H9 (cell line): Measurements from ENCODE around the gene CSTA. TPM values are rescaled to one million over a fixed set of nuclear protein-coding genes. Genes with fewer than 3 reads are reported as not detected.

Experiments used
- DNase-seq: peaks from one replicate; pipeline ENCODE4 v3.0.0-alpha.2; 2017
- H2AFZ ChIP-seq: one replicate; pipeline ENCODE4 v1.6.1; 2013; ENCODE audit warnings: mild to moderate bottlenecking, low read length, control low read depth, moderate library complexity
- H2AK5ac ChIP-seq: 2 replicates; pipeline ENCODE4 v1.6.1; 2013; ENCODE audit warnings: low read length, control low read depth, mixed read lengths; ENCODE audit not compliant: insufficient read length
- H2BK120ac ChIP-seq: one replicate; pipeline ENCODE4 v1.6.1; 2013; ENCODE audit warnings: low read depth, mild to moderate bottlenecking, low read length, control low read depth, inconsistent platforms; ENCODE audit not compliant: poor library complexity, severe bottlenecking
- H2BK12ac ChIP-seq: 2 replicates; pipeline ENCODE4 v1.6.1; 2013; ENCODE audit warnings: low read length, control low read depth, mixed read lengths, low read depth; ENCODE audit not compliant: insufficient read length
- H2BK15ac ChIP-seq: 2 replicates; pipeline ENCODE4 v1.6.1; 2013; ENCODE audit warnings: low read depth, low read length, control low read depth
- H2BK20ac ChIP-seq: one replicate; pipeline ENCODE4 v1.6.1; 2013; ENCODE audit warnings: low read depth, mild to moderate bottlenecking, low read length, control low read depth, inconsistent platforms; ENCODE audit not compliant: poor library complexity, severe bottlenecking
- H2BK5ac ChIP-seq: 2 replicates; pipeline ENCODE4 v1.6.1; 2013; ENCODE audit warnings: low read length, control low read depth, mixed read lengths; ENCODE audit not compliant: insufficient read length
- H3K14ac ChIP-seq: 2 replicates; pipeline ENCODE4 v1.6.1; 2013; ENCODE audit warnings: low read length, control low read depth; ENCODE audit not compliant: insufficient read depth
- H3K18ac ChIP-seq: 2 replicates; pipeline ENCODE4 v1.6.1; 2013; ENCODE audit warnings: low read depth, mild to moderate bottlenecking, mixed read lengths, low read length, control low read depth; ENCODE audit not compliant: insufficient read length
- H3K23ac ChIP-seq: 2 replicates; pipeline ENCODE4 v1.6.1; 2013; ENCODE audit warnings: low read length, control low read depth, mixed read lengths, low read depth; ENCODE audit not compliant: insufficient read length
- H3K23me2 ChIP-seq: 2 replicates; pipeline ENCODE4 v1.6.1; 2013; ENCODE audit warnings: low read depth, mild to moderate bottlenecking, mixed read lengths, low read length, control low read depth; ENCODE audit not compliant: insufficient read length, poor library complexity, severe bottlenecking
- H3K27ac ChIP-seq: 2 replicates; pipeline ENCODE4 v1.5.1; 2013; ENCODE audit warnings: low read length, control low read depth, mixed read lengths, low read depth; ENCODE audit not compliant: insufficient read length
- H3K27me3 ChIP-seq: 2 replicates; pipeline ENCODE4 v1.6.1; 2013; ENCODE audit warnings: low read length, control low read depth, inconsistent platforms; ENCODE audit not compliant: insufficient read depth
- H3K4ac ChIP-seq: 2 replicates; pipeline ENCODE4 v1.6.1; 2013; ENCODE audit warnings: low read depth, mild to moderate bottlenecking, control low read depth, inconsistent platforms, low read length, moderate library complexity
- H3K4me1 ChIP-seq: 2 replicates; pipeline ENCODE4 v1.6.1; 2013; ENCODE audit warnings: low read length, control low read depth, inconsistent platforms; ENCODE audit not compliant: insufficient read depth
- H3K4me2 ChIP-seq: 2 replicates; pipeline ENCODE4 v1.6.1; 2013; ENCODE audit warnings: low read length, control low read depth, mixed read lengths; ENCODE audit not compliant: insufficient read length, insufficient read depth
- H3K56ac ChIP-seq: 2 replicates; pipeline ENCODE4 v1.6.1; 2013; ENCODE audit warnings: low read depth, mild to moderate bottlenecking, mixed read lengths, low read length, control low read depth; ENCODE audit not compliant: insufficient read length
- H3K79me1 ChIP-seq: 2 replicates; pipeline ENCODE4 v1.6.1; 2013; ENCODE audit warnings: low read depth, mild to moderate bottlenecking, moderate library complexity, low read length, control low read depth, inconsistent platforms; ENCODE audit not compliant: insufficient read depth, poor library complexity, severe bottlenecking
- H3K79me2 ChIP-seq: 2 replicates; pipeline ENCODE4 v1.6.1; 2013; ENCODE audit warnings: low read length, control low read depth, inconsistent platforms; ENCODE audit not compliant: insufficient read depth
- H3K9ac ChIP-seq: 2 replicates; pipeline ENCODE4 v1.6.1; 2013; ENCODE audit warnings: low read length, control low read depth, mixed read lengths; ENCODE audit not compliant: insufficient read length; ENCODE audit errors: extremely low read depth
- H3K9me3 ChIP-seq: one replicate; pipeline ENCODE4 v1.6.1; 2013; ENCODE audit warnings: low read depth, low read length, inconsistent platforms; ENCODE audit not compliant: control insufficient read depth
- H3T11ph ChIP-seq: one replicate; pipeline ENCODE4 v1.6.1; 2013; ENCODE audit warnings: mild to moderate bottlenecking, low read length, control low read depth, inconsistent platforms
- H4K20me1 ChIP-seq: one replicate; pipeline ENCODE4 v1.6.1; 2013; ENCODE audit not compliant: control insufficient read depth, insufficient read length, insufficient read depth
- H4K5ac ChIP-seq: 2 replicates; pipeline ENCODE4 v1.6.1; 2013; ENCODE audit warnings: low read depth, mild to moderate bottlenecking, mixed read lengths, low read length, control low read depth; ENCODE audit not compliant: insufficient read length
- H4K8ac ChIP-seq: replicated peaks from 2 replicates; pipeline ENCODE4 v1.6.1; 2013; ENCODE audit warnings: low read length, control low read depth, mixed read lengths, low read depth; ENCODE audit not compliant: insufficient read length
- H4K91ac ChIP-seq: 2 replicates; pipeline ENCODE4 v1.6.1; 2013; ENCODE audit warnings: low read depth, mild to moderate bottlenecking, moderate library complexity, mixed read lengths, low read length, control low read depth; ENCODE audit not compliant: insufficient read length
- H3K27ac Mint-ChIP-seq, 3 experiments: 2 replicates in 2 of 3; 3 replicates in 1 of 3; pipeline ENCODE4 v1.8.0; 2020 to 2021; ENCODE audit warnings: mixed read lengths in 3 of 3, mild to moderate bottlenecking in 1 of 3, moderate library complexity in 1 of 3
- H3K27me3 Mint-ChIP-seq: 2 replicates; pipeline ENCODE4 v1.8.0; 2021; ENCODE audit warnings: low read depth, mild to moderate bottlenecking, moderate library complexity, mixed read lengths
- H3K36me3 Mint-ChIP-seq, 3 experiments: 2 replicates in 2 of 3; 3 replicates in 1 of 3; pipeline ENCODE4 v1.8.0; 2020 to 2021; ENCODE audit warnings: low read depth in 3 of 3, mixed read lengths in 3 of 3; ENCODE audit not compliant: insufficient read depth in 1 of 3
- H3K4me1 Mint-ChIP-seq, 2 experiments: 2 replicates each; pipeline ENCODE4 v1.8.0; 2020; ENCODE audit warnings: mixed read lengths in 2 of 2
- H3K4me3 Mint-ChIP-seq, 2 experiments: 2 replicates in 1 of 2; 3 replicates in 1 of 2; pipeline ENCODE4 v1.8.0; 2020 to 2021; ENCODE audit warnings: mild to moderate bottlenecking in 2 of 2, mixed read lengths in 2 of 2, moderate library complexity in 1 of 2
- H3K9me3 Mint-ChIP-seq, 2 experiments: 2 replicates in 1 of 2; 3 replicates in 1 of 2; pipeline ENCODE4 v1.8.0; 2020; ENCODE audit warnings: mild to moderate bottlenecking in 2 of 2, mixed read lengths in 2 of 2, moderate library complexity in 1 of 2
- WGBS: extraction: QIAGEN DNeasy Blood & Tissue Kit; methylation state at CpG from one replicate; pipeline ENCODE4 v1.1.7; 2013; ENCODE audit warnings: missing lambda C conversion rate, low lambda C conversion rate, mixed read lengths; ENCODE audit not compliant: insufficient read length; ENCODE audit errors: extremely low coverage; 5-methylcytosine and 5-hydroxymethylcytosine counted together
- total RNA-seq: library from RNA; stranded (reverse); gene quantifications from 2 replicates; pipeline ENCODE4 v1.2.1, GENCODE V29; 2021
- TF ChIP-seq, protein P1 (sequence below): fragments of 200-600 bp; sonication (generic); conservative IDR thresholded peaks from 3 replicates; pipeline ENCODE4 v1.8.0; 2021; ENCODE audit warnings: antibody characterized with exemption, mild to moderate bottlenecking

CSTA gene
- total RNA-seq, 1 experiment from 2014 or later: not detected

DNA sequence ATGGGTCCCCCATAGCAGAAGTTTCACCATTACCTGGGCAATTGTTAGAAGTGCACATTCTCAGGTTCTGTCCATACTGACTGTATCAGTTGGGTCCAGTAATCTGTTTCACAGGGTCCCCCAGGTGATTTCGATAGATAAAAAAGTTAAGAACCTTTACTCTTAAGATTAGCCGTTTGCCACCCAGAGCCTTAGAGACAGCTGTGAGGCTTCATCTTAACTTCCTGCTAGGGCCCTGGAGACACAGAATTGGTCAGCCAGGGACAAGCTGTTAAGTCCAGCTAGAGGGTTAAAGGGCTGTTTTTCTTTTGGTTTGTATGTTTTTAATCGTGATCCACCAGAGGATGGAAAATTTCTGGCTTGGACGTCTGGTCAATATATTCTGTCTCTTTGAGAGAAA lies 65.6 kb downstream of the CSTA start:
- no peak overlapping the region for H4K8ac ChIP-seq
- peaks cover 8 to 11% of the 10 kb centered on the region in 2 experiments for H3K4me1 Mint-ChIP-seq
- no peak for DNase-seq
- H3K9ac ChIP-seq: no peak overlapping the region
- H2BK5ac ChIP-seq: no peak overlapping the region
- no peaks in the 10 kb centered on the region for H3K27me3 Mint-ChIP-seq
- no peaks in the 10 kb centered on the region for H3K4me1 ChIP-seq
- peak overlapping the region in 1 of 3 experiments; percentile 81; a peak in 1 of 7 replicates for H3K27ac Mint-ChIP-seq
- TF ChIP-seq, protein P1, sequence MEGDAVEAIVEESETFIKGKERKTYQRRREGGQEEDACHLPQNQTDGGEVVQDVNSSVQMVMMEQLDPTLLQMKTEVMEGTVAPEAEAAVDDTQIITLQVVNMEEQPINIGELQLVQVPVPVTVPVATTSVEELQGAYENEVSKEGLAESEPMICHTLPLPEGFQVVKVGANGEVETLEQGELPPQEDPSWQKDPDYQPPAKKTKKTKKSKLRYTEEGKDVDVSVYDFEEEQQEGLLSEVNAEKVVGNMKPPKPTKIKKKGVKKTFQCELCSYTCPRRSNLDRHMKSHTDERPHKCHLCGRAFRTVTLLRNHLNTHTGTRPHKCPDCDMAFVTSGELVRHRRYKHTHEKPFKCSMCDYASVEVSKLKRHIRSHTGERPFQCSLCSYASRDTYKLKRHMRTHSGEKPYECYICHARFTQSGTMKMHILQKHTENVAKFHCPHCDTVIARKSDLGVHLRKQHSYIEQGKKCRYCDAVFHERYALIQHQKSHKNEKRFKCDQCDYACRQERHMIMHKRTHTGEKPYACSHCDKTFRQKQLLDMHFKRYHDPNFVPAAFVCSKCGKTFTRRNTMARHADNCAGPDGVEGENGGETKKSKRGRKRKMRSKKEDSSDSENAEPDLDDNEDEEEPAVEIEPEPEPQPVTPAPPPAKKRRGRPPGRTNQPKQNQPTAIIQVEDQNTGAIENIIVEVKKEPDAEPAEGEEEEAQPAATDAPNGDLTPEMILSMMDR: no peak
- H3K4me2 ChIP-seq: no peak overlapping the region
- no peak overlapping the region for H2BK20ac ChIP-seq
- H3K4me3 Mint-ChIP-seq: no peak overlapping the region
- no peaks in the 10 kb centered on the region for H3K23me2 ChIP-seq
- H3T11ph ChIP-seq: no peak overlapping the region
- no peaks in the 10 kb centered on the region; the same call in 1 of the 2 replicates for H3K79me2 ChIP-seq
- H3K18ac ChIP-seq: no peak overlapping the region
- H3K9me3 ChIP-seq: no peaks in the 10 kb centered on the region
- no peak overlapping the region for H3K56ac ChIP-seq
- H2BK12ac ChIP-seq: no peak overlapping the region
- no peak overlapping the region for H3K14ac ChIP-seq
- peaks cover 0 to 21% (median 12%) of the 10 kb centered on the region in 3 experiments; a peak in 4 of 7 replicates for H3K36me3 Mint-ChIP-seq
- no peak overlapping the region for H3K4ac ChIP-seq
- H3K23ac ChIP-seq: no peak overlapping the region
- no peak overlapping the region for H2BK120ac ChIP-seq
- H3K27me3 ChIP-seq: no peaks in the 10 kb centered on the region
- H2BK15ac ChIP-seq: no peak overlapping the region
- H3K9me3 Mint-ChIP-seq: no peaks in the 10 kb centered on the region
- H2AFZ ChIP-seq: no peak overlapping the region
- H4K5ac ChIP-seq: no peak overlapping the region
- H2AK5ac ChIP-seq: no peak overlapping the region
- no peaks in the 10 kb centered on the region for H4K20me1 ChIP-seq
- no peaks in the 10 kb centered on the region for H3K79me1 ChIP-seq
- H4K91ac ChIP-seq: no peak overlapping the region
- no CpG with 5 or more reads among the region's 4 CpGs for WGBS
- H3K27ac ChIP-seq: no peak overlapping the region

Other genes starting within 250 kb of the CSTA start
- 0.02 TPM in 1 of 2 replicates, not detected in the other for gene CASR, start 141.6 kb upstream of the CSTA start, total RNA-seq
- gene MIX23, start 58.0 kb downstream of the CSTA start, total RNA-seq: 79.2 and 80.6 TPM in 2 replicates
- gene FAM162A, start 58.9 kb downstream of the CSTA start, total RNA-seq: 78.5 and 87.6 TPM in 2 replicates
- gene WDR5B, start 90.8 kb downstream of the CSTA start, total RNA-seq: 3.2 and 3.7 TPM in 2 replicates
- gene KPNA1, start 189.7 kb downstream of the CSTA start, total RNA-seq: 71.7 and 71.8 TPM in 2 replicates
- 3.4 and 3.9 TPM in 2 replicates for gene PARP9, start 239.1 kb downstream of the CSTA start, total RNA-seq
- 6.6 and 7.5 TPM in 2 replicates for gene DTX3L, start 239.1 kb downstream of the CSTA start, total RNA-seq